ENCODE measurements around the gene FARS2. TPM values are rescaled to one million over a fixed set of nuclear protein-coding genes. Genes with fewer than 3 reads are reported as not detected.
A peak's percentile ranks its signal among the peaks of the same experiment; 100 is the strongest.

Gene FARS2
- total RNA-seq, 3 donors from 2014 or later = 12.0 to 29.6 (median 24.3) TPM

- H3K27ac ChIP-seq = peak overlapping the region; percentile 60 to 84
- DNase-seq (ENCODE audit: low spot score in 2 of 2) = no peak
- intact Hi-C loops (cut with DNase I; ENCODE audit: low total_unique reads) = loop anchor here (2.0 kb wide), 1 partner anchor 53 kb away; no protein-coding TSS in a partner anchor
Measured at GRCh38 chr6:5287966-5288297, 26.6 kb downstream of the FARS2 start.

GRCh38 chr6:5290097-5290496, 28.8 kb downstream of the FARS2 start:
- Histone ChIP-seq H3K4me3 (no peak overlapping the region), H3K9me3 (no peaks in the 10 kb centered on the region), H3K4me1 (no peaks in the 10 kb centered on the region), H3K36me3 (no peaks in the 10 kb centered on the region), H3K27me3 (no peaks in the 10 kb centered on the region), H3K27ac (no peak overlapping the region)
- intact Hi-C loops (cut with DNase I; ENCODE audit: low total_unique reads) = no loop called here
- TF ChIP-seq CTCF (IDR thresholded peaks at IDR 0.05) (no peak), POLR2A (IDR thresholded peaks at IDR 0.05) (no peak), POLR2AphosphoS5 (IDR thresholded peaks at IDR 0.05) (no peak)
- DNase-seq (ENCODE audit: low spot score in 2 of 2) = no peak

More at GRCh38 chr6:5287966-5288297, 26.6 kb downstream of the FARS2 start:
- Histone ChIP-seq H3K27me3 (no peaks in the 10 kb centered on the region), H3K4me1 (no peaks in the 10 kb centered on the region), H3K4me3 (no peak overlapping the region), H3K36me3 (no peaks in the 10 kb centered on the region), H3K9me3 (no peaks in the 10 kb centered on the region)
- TF ChIP-seq CTCF (IDR thresholded peaks at IDR 0.05) = no peak
- TF ChIP-seq POLR2AphosphoS5 (IDR thresholded peaks at IDR 0.05) = no peak
- no peak for TF ChIP-seq POLR2A (IDR thresholded peaks at IDR 0.05)

- DNase-seq (ENCODE audit: low spot score in 2 of 2) = no peak
- Histone ChIP-seq H3K27ac (no peak overlapping the region), H3K4me3 (no peak overlapping the region), H3K36me3 (no peaks in the 10 kb centered on the region), H3K9me3 (no peaks in the 10 kb centered on the region), H3K4me1 (no peaks in the 10 kb centered on the region), H3K27me3 (no peaks in the 10 kb centered on the region)
- intact Hi-C loops (cut with DNase I; ENCODE audit: low total_unique reads) = no loop called here
- no peak for TF ChIP-seq POLR2A (IDR thresholded peaks at IDR 0.05)
- TF ChIP-seq POLR2AphosphoS5 (IDR thresholded peaks at IDR 0.05) = no peak
- no peak for TF ChIP-seq CTCF (IDR thresholded peaks at IDR 0.05)
Measured at GRCh38 chr6:5290500-5290899, 29.2 kb downstream of the FARS2 start.

GRCh38 chr6:5292154-5292553, 30.8 kb downstream of the FARS2 start:
- TF ChIP-seq POLR2A (IDR thresholded peaks at IDR 0.05) = no peak
- no peak for TF ChIP-seq POLR2AphosphoS5 (IDR thresholded peaks at IDR 0.05)
- no peak for TF ChIP-seq CTCF (IDR thresholded peaks at IDR 0.05)
- Histone ChIP-seq H3K27me3 (no peaks in the 10 kb centered on the region), H3K4me3 (no peak overlapping the region), H3K27ac (no peak overlapping the region), H3K4me1 (no peaks in the 10 kb centered on the region), H3K36me3 (no peaks in the 10 kb centered on the region), H3K9me3 (no peaks in the 10 kb centered on the region)
- no peak for DNase-seq (ENCODE audit: low spot score in 2 of 2)
- intact Hi-C loops (cut with DNase I; ENCODE audit: low total_unique reads) = no loop called here

GRCh38 chr6:5293692-5294091, 32.4 kb downstream of the FARS2 start:
- no peak for TF ChIP-seq POLR2AphosphoS5 (IDR thresholded peaks at IDR 0.05)
- TF ChIP-seq POLR2A (IDR thresholded peaks at IDR 0.05) = no peak
- no peak for TF ChIP-seq CTCF (IDR thresholded peaks at IDR 0.05)
- H3K4me3 ChIP-seq = no peak overlapping the region
- H3K36me3 ChIP-seq = no peaks in the 10 kb centered on the region
- H3K27me3 ChIP-seq = no peaks in the 10 kb centered on the region
- intact Hi-C loops (cut with DNase I; ENCODE audit: low total_unique reads) = no loop called here
- H3K9me3 ChIP-seq = no peaks in the 10 kb centered on the region
- H3K27ac ChIP-seq = no peak overlapping the region
- no peaks in the 10 kb centered on the region for H3K4me1 ChIP-seq
- DNase-seq (ENCODE audit: low spot score in 2 of 2) = no peak
